Measurements from ENCODE around the gene RMDN2.

GRCh38 chr2:37975808-37976207 is 50.7 kb downstream of the RMDN2 start:
- TF ChIP-seq CTCF (IDR thresholded peaks at IDR 0.05), result no peak
- no peak for TF ChIP-seq POLR2A (IDR thresholded peaks at IDR 0.05)

Data from thyroid gland (tissue), 4 donors.